ENCODE measurements around the gene SLC2A11.

- TF ChIP-seq CTCF (IDR thresholded peaks at IDR 0.05), result no peak
- no peak for TF ChIP-seq POLR2A (IDR thresholded peaks at IDR 0.05)
These were observed 27.8 kb upstream of the SLC2A11 start for GRCh38 chr22:23829845-23830372.

All from esophagus squamous epithelium (tissue), 4 donors.